ENCODE measurements around the gene CYP2C18.
"Not testable (repeated sequence)": the region's sequence is repeated elsewhere in the genome, so short reads cannot be mapped to it uniquely, and the experiment has no call there.

GRCh38 chr10:94638097-94638496, 45.4 kb upstream of the CYP2C18 start:
- TF ChIP-seq EHMT2 (IDR thresholded peaks at IDR 0.05; ENCODE audit: low read depth); MAFK (IDR thresholded peaks at IDR 0.05; ENCODE audit: partially characterized antibody); CTCF (IDR thresholded peaks at IDR 0.05); RCOR1 (IDR thresholded peaks at IDR 0.05; ENCODE audit: low read depth, low read length); EP300 (IDR thresholded peaks at IDR 0.05); POLR2AphosphoS2 (conservative IDR thresholded peaks at IDR 0.05; ENCODE audit: low read length); CBX8 (IDR thresholded peaks at IDR 0.05); KDM1A (IDR thresholded peaks at IDR 0.05; ENCODE audit: low read depth); HDAC2 (IDR thresholded peaks at IDR 0.05): not testable (repeated sequence)

Data from A549 (cell line).